Chondrocyte (in vitro differentiated cells): ENCODE measurements around the gene GFY. TPM values are rescaled to one million over a fixed set of nuclear protein-coding genes. Genes with fewer than 3 reads are reported as not detected.

Experiments used
- DNase-seq: peaks from one replicate; pipeline ENCODE4 v3.0.0; 2021; ENCODE audit warnings: mixed read lengths, low spot score
- H3K27ac Mint-ChIP-seq: one replicate; pipeline ENCODE4 v1.8.0; 2021; ENCODE audit warnings: mild to moderate bottlenecking, moderate library complexity, mixed read lengths; ENCODE audit not compliant: unreplicated experiment
- H3K27me3 Mint-ChIP-seq: 2 replicates; pipeline ENCODE4 v1.8.0; 2021; ENCODE audit warnings: low read depth, mixed read lengths
- H3K36me3 Mint-ChIP-seq: 2 replicates; pipeline ENCODE4 v1.8.0; 2021; ENCODE audit warnings: low read depth, mixed read lengths
- H3K4me1 Mint-ChIP-seq: 2 replicates; pipeline ENCODE4 v1.8.0; 2021; ENCODE audit warnings: low read depth, mild to moderate bottlenecking, mixed read lengths
- H3K4me3 Mint-ChIP-seq: one replicate; pipeline ENCODE4 v1.8.0; 2021; ENCODE audit warnings: mild to moderate bottlenecking, moderate library complexity, mixed read lengths; ENCODE audit not compliant: unreplicated experiment
- H3K9me3 Mint-ChIP-seq: 2 replicates; pipeline ENCODE4 v1.8.0; 2021; ENCODE audit warnings: low read depth, mixed read lengths
- CTCF ChIP-seq: fragments of 200-600 bp; sonication (generic); IDR thresholded peaks from 2 replicates; pipeline ENCODE4 v1.5.0; 2021; ENCODE audit warnings: antibody characterized with exemption, mild to moderate bottlenecking, moderate library complexity
- total RNA-seq: library from RNA; stranded (reverse); gene quantifications from 3 replicates; pipeline ENCODE4 v1.2.1, GENCODE V29; 2021

The GFY gene
- total RNA-seq, 1 donor from 2014 or later = not detected

GRCh38 chr19:49475191-49475917, 50.2 kb downstream of the GFY start:
- H3K4me3 Mint-ChIP-seq = no peak overlapping the region
- H3K27me3 Mint-ChIP-seq = peaks cover 2% of the 10 kb centered on the region
- H3K9me3 Mint-ChIP-seq = no peaks in the 10 kb centered on the region
- no peak overlapping the region for H3K27ac Mint-ChIP-seq
- no peak for TF ChIP-seq CTCF
- peaks cover 9% of the 10 kb centered on the region for H3K4me1 Mint-ChIP-seq
- no peak for DNase-seq
- no peaks in the 10 kb centered on the region for H3K36me3 Mint-ChIP-seq

GRCh38 chr19:49475995-49476880, 51.0 kb downstream of the GFY start:
- peak overlapping the region; percentile 12 for H3K27ac Mint-ChIP-seq
- peak; percentile 75 for TF ChIP-seq CTCF
- H3K27me3 Mint-ChIP-seq = peaks cover 2% of the 10 kb centered on the region
- no peaks in the 10 kb centered on the region for H3K9me3 Mint-ChIP-seq
- no peak overlapping the region for H3K4me3 Mint-ChIP-seq
- no peaks in the 10 kb centered on the region for H3K36me3 Mint-ChIP-seq
- no peak for DNase-seq
- H3K4me1 Mint-ChIP-seq = peaks cover 9% of the 10 kb centered on the region

Other genes starting within 250 kb of the GFY start
- gene SLC6A16, start 100.2 kb upstream of the GFY start, total RNA-seq = 3.5 to 5.2 TPM (median 3.5 TPM) in 3 replicates
- not detected in 3 replicates for gene CD37, start 90.0 kb upstream of the GFY start, total RNA-seq
- gene TEAD2, start 63.0 kb upstream of the GFY start, total RNA-seq = 49.6 to 63.8 TPM (median 62.6 TPM) in 3 replicates
- gene DKKL1, start 61.5 kb upstream of the GFY start, total RNA-seq = 1.5 to 2.4 TPM (median 2.1 TPM) in 3 replicates
- not detected in 3 replicates for gene KASH5, start 37.1 kb upstream of the GFY start, total RNA-seq
- not detected in 3 replicates for gene PTH2, start 1.9 kb upstream of the GFY start, total RNA-seq
- gene SLC17A7, start 16.1 kb downstream of the GFY start, total RNA-seq = 0.17 to 0.47 TPM (median 0.33 TPM) in 3 replicates
- 52.1 to 60.2 TPM (median 54.6 TPM) in 3 replicates for gene PIH1D1, start 26.4 kb downstream of the GFY start, total RNA-seq
- gene ALDH16A1, start 27.8 kb downstream of the GFY start, total RNA-seq = 23.2 to 34.9 TPM (median 24.5 TPM) in 3 replicates
- 1.6 to 3.4 TPM (median 1.9 TPM) in 3 replicates for gene FLT3LG, start 48.8 kb downstream of the GFY start, total RNA-seq
- 1,566 to 1,771 TPM (median 1,602 TPM) in 3 replicates for gene RPL13A, start 62.2 kb downstream of the GFY start, total RNA-seq
- gene RPS11, start 71.0 kb downstream of the GFY start, total RNA-seq = 1,193 to 1,478 TPM (median 1,199 TPM) in 3 replicates
- gene FCGRT, start 87.3 kb downstream of the GFY start, total RNA-seq = 103 to 112 TPM (median 103 TPM) in 3 replicates
- gene RCN3, start 102.6 kb downstream of the GFY start, total RNA-seq = 233 to 326 TPM (median 298 TPM) in 3 replicates
- 41.0 to 47.0 TPM (median 46.5 TPM) in 3 replicates for gene NOSIP, start 155.2 kb downstream of the GFY start, total RNA-seq
- 0.17 to 0.56 TPM (median 0.39 TPM) in 3 replicates for gene PRRG2, start 155.9 kb downstream of the GFY start, total RNA-seq
- 23.8 to 33.9 TPM (median 28.1 TPM) in 3 replicates for gene PRR12, start 165.8 kb downstream of the GFY start, total RNA-seq
- 61.7 to 113 TPM (median 104 TPM) in 3 replicates for gene RRAS, start 214.8 kb downstream of the GFY start, total RNA-seq
- gene SCAF1, start 216.8 kb downstream of the GFY start, total RNA-seq = 76.3 to 79.0 TPM (median 77.3 TPM) in 3 replicates
- gene IRF3, start 240.5 kb downstream of the GFY start, total RNA-seq = 45.8 to 75.3 TPM (median 53.0 TPM) in 3 replicates
- 18.3 to 26.6 TPM (median 21.4 TPM) in 3 replicates for gene BCL2L12, start 240.5 kb downstream of the GFY start, total RNA-seq